SU-DHL-6 (cell line): Measurements from ENCODE around the gene ZNF212.
"Not testable (repeated sequence)": the region's sequence is repeated elsewhere in the genome, so short reads cannot be mapped to it uniquely, and the experiment has no call there.

ENCODE experiments used
- EZH2phosphoT487 ChIP-seq: fragments of 200-600 bp; sonication (generic), shearing (Covaris generic); conservative IDR thresholded peaks from 2 replicates; pipeline ENCODE4 v1.6.1; 2018; ENCODE audit warnings: mild to moderate bottlenecking, antibody characterized with exemption, low read length, moderate library complexity, mixed read lengths
- TF ChIP-seq, protein P1 (sequence below): fragments of 200-600 bp; sonication (generic); IDR thresholded peaks from one replicate; pipeline ENCODE4 v1.5.1; 2017; ENCODE audit warnings: antibody characterized with exemption, mild to moderate bottlenecking, low read length, moderate library complexity; ENCODE audit not compliant: insufficient read depth, poor library complexity, severe bottlenecking

DNA sequence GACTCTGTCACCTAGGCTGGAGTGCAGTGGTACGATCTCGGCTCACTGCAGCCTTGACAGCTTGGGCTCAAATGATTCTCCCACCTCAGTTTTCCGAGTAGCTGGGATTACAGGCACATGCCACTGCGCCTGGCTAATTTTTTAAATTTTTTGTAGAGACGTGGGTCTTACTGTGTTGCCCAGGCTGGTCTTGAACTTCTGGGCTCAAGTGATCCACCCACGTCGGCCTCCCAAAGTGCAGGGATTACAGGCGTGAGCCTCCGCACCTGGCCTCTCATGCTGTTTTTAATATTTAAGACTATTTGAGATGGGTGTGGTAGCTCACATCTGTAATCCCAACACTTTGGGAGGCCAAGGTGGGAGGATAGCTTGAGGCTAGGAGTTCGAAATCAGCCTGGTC is 12.1 kb downstream of the ZNF212 start:
- TF ChIP-seq, protein P1, sequence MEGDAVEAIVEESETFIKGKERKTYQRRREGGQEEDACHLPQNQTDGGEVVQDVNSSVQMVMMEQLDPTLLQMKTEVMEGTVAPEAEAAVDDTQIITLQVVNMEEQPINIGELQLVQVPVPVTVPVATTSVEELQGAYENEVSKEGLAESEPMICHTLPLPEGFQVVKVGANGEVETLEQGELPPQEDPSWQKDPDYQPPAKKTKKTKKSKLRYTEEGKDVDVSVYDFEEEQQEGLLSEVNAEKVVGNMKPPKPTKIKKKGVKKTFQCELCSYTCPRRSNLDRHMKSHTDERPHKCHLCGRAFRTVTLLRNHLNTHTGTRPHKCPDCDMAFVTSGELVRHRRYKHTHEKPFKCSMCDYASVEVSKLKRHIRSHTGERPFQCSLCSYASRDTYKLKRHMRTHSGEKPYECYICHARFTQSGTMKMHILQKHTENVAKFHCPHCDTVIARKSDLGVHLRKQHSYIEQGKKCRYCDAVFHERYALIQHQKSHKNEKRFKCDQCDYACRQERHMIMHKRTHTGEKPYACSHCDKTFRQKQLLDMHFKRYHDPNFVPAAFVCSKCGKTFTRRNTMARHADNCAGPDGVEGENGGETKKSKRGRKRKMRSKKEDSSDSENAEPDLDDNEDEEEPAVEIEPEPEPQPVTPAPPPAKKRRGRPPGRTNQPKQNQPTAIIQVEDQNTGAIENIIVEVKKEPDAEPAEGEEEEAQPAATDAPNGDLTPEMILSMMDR = not testable (repeated sequence)
- not testable (repeated sequence) for TF ChIP-seq EZH2phosphoT487
